HG02870 (cell line): ENCODE measurements around the gene TEN1.

Experiments
- ATAC-seq: cut with Tn5 transposase; IDR thresholded peaks from one replicate; pipeline ENCODE4 v1.9.1; 2021; ENCODE audit warnings: mild to moderate bottlenecking, moderate library complexity; ENCODE audit not compliant: unreplicated experiment

Gene TEN1

DNA sequence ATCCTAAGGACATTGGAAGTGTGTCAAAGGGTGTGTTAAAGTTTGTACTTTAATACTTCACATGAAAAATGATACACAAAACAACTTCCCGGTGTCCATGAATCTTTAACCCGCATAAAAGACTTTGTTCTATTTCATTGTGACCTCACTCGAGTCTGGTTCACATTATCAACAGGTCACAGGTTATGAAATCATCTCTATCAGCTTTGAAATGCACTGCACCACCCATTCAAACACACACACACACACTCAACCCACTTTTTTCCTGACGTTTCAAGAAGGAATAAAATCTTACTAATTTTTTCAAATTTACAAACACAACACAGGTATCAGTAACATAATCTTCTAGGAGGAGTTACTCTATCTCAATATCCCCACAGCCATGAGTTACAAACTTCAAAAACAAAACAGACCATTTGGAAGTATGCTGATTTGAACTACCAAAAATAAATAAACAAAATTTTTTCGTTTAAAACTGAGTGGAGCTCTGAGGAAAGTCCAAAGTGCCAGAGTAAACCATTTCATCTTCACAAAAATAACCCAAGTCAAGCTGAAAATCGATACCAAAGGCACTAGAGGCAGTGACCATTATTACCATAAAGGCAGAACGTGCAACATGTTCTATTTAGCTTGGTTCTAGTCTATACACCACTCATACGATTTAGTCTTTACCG is 2.7 kb upstream of the TEN1 start:
- no peak for ATAC-seq

GRCh38 chr17:75979705-75980187 is 706 bp downstream of the TEN1 start:
- ATAC-seq: peak; percentile 14

- no peak for ATAC-seq
Measured at GRCh38 chr17:75980188-75981018, 1.4 kb downstream of the TEN1 start.

DNA sequence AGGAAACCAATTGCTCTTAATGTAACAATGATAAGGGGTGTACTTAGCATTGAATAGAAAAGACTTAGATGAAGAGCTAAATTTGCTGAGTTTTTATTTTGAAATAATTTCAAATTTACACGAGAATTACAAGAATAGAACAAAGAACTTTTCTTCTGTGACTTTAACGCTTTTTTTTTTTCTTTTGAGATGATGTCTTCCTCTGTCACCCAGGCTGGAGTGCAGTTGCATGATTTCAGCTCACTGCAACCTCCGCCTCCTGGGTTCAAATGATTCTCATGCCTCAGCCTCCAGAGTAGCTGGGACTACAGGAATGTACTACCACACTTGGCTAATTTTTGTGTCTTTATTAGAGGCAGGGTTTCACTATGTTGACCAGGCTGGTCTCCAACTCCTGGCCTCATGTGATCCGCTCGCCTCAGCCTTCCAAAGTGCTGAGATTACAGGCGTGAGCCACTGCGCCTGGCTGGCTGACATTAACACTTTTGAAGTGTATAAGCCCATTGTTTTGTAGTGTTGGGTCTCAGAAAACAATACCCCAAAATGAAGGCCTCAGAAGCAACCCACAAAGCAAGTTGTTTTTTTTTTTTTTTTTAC is 2.1 kb downstream of the TEN1 start:
- no peak for ATAC-seq

DNA sequence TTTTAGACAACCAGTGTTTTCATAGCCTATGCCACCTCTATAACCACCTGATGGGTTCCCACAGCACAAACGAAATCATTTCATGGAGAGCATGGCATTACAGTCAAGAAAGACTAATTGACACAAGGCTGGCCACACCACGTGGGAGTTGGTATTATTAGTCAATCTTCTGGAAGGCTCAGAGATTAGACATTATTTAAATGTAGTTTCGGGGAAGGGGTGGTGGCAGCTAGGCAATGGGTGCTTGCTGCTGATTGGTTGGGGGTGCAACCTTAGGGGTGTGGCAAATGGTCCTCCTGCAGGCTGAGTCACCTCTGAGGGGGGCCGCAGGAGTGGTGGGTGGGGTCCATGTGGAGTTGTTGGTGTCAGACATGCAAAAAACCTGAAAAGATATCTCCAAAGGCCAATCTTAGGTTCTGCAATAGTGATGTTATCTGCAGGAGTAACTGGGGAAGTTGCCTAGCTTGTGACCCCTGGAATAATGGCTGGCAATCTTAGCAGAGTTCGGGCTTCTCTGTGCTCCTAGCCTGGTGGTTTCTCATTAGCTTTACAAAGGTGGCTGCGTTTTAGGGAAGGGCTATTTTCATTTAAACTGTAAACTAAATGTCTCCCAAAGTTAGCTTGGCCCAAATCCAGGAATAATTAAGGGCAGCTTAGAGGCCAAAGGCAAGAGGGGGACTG is 4.6 kb downstream of the TEN1 start:
- ATAC-seq: no peak

DNA sequence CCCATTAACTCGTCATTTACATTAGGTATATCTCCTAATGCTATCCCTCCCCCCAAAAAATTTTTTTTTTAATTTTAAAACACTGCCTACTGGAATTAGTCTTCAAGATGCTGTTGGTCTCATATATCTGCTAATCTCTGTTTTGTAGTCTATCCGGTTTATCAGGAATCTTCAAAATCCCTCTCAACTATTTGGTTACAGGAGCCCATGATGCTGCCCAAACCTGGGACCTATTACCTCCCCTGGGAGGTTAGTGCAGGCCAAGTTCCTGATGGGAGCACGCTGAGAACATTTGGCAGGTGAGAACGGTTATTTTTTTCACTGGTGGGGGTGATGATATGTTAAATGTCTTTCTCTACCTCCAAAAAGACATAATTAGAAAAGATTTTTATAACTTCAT is 6.9 kb downstream of the TEN1 start:
- ATAC-seq: no peak

DNA sequence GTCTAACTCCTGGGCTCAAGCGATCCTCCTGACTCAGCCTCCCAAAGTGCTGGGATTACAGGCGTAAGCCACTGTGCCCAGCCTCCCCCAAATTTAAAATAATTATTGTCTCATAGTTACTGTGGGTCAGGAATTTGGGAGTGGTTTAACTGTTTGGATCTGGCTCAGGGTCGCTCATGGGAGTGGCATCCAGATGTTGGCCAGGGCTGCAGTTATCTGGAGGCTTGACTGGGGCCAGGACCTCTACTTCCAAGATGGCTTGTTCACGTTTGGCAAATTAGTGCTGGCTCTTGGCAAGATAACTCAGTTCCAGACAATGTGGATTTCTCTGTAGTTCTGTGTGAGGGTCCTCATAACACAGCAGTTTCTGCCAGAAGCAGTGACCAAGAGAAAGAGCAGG is 8.0 kb downstream of the TEN1 start:
- no peak for ATAC-seq

DNA sequence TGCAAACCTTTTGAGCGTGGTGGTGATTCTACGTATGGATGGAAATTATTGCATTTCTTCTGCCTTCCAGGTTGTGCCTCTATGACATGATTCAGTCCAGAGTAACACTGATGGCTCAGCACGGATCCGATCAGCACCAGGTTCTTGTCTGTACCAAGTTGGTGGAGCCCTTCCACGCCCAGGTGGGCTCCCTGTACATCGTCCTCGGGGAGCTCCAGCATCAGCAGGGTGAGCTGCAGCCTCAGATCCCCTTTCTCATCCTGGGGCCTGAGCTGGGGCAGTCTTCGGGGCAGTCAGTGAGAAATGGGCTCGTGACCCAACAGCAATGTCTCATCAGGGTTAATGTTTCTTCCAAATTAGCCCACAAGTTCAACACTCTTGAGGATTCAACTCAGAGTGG is 12.4 kb downstream of the TEN1 start:
- no peak for ATAC-seq

DNA sequence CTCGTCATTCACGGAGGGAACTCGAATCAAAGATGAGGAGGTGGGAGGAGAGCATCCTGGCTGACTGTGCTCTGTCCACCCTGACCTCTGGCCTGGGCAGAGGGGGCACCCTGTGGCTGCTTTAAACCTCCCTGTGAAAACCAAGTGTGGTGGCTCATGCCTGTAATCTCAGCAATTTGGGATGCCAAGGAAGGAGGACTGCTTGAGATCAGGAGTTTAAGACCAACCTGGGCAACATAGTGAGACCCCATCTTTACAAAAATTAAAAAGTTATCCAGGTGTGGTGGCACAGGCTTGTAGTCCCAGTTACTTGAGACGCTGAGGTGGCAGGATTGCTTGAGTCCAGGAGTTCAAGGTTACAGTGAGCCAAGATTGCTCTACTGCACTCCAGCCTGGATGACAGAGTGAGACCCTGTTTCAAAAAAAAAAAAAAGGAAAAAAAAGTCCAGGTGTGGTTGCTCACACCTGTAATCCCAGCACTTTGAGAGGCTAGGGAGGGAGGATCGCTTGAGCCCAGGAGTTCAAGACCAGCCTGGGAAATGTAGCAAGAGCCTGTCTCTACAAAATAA is 15.8 kb downstream of the TEN1 start:
- ATAC-seq: no peak

DNA sequence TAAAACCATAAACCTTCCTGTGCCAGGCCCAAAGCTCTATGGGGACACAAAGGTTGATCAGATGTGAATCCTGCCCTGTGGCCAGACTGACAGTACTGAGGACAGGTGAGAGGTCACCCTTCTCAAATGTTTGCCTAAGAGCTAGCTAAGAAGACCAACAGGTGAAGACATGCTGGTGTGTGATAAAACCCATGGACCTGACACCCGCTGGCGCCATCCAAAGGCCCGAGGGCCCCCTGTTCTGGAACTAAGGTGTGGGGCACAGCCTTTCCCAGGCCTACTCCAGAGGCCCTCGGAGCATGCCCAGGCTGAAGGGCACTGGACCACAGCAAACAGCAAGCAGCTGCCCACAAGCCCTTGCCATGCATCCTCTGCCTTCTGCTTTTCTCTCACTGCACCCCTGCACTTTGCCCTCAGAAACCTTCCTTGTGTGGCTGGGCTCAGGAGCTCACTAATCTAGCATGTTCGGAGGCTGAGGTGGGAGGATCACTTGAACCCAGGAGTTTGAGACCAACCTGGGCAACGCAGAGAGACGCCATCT is 16.4 kb downstream of the TEN1 start:
- ATAC-seq: no peak

DNA sequence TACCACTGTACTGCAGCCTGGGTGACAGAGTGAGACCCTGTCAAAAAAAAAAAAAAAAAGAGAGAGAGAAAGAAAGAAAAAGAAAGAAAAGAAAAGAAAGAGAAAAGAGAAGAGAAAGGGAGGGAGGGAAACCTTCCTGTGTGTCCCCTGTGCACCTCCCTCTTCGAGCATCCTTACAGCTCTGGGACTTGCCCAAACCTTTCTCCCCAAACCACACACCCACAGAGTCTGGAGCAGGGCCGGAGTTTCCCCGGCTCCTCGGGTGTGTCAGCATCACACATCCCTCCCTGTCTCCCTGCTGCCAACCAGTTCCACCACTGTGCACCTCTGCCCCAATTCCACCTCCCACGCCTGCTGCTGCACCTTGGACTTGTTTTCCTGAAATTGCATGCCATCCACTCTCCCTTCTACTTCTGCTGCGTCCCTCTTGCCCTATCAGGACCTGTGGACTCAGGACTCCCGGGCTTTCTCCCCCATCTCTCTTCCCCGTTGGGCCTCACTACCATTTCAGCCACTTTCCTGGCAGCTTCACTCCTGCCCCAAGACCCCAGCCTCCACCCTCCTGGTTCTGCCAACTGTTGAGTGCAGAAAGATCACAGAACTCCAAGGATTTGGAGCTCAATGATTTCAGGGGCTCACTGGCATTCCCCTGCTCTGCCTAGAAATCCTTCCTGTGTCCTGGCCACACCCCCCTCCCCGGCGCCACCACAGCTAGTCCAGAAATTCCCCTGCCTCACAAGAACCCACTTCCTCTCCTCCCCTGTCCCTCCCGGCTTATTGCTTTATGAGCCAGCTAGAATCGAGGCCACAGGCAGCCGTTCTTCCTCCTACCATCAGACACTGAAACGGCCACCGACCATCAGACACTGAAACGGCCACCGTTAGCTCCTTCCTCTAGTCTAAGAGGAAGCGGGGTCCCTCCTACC is 17.9 kb downstream of the TEN1 start:
- ATAC-seq: no peak

DNA sequence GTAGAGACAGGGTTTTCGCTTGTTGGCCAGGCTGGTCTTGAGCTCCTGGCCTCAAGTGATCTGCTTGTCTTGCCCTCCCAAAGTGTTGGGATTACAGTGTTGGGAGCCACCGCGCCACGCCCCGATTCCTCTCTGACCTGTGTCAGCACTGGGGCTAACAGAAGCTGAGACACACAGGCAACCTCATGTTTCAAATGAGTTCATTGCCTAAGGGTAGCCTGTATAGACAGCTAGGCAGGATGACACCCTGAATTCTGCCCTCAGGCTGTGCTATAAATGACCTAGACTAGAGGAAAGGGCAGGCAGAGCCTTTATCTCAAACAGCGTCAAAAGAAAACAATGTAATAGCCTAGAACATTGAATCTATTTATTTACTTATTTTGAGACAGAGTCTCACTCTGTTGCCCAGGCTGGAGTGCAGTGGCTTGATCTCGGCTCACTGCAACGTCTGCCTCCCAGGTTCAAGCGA is 19.3 kb downstream of the TEN1 start:
- no peak for ATAC-seq

GRCh38 chr17:76000016-76000754 is 21.1 kb downstream of the TEN1 start:
- no peak for ATAC-seq

DNA sequence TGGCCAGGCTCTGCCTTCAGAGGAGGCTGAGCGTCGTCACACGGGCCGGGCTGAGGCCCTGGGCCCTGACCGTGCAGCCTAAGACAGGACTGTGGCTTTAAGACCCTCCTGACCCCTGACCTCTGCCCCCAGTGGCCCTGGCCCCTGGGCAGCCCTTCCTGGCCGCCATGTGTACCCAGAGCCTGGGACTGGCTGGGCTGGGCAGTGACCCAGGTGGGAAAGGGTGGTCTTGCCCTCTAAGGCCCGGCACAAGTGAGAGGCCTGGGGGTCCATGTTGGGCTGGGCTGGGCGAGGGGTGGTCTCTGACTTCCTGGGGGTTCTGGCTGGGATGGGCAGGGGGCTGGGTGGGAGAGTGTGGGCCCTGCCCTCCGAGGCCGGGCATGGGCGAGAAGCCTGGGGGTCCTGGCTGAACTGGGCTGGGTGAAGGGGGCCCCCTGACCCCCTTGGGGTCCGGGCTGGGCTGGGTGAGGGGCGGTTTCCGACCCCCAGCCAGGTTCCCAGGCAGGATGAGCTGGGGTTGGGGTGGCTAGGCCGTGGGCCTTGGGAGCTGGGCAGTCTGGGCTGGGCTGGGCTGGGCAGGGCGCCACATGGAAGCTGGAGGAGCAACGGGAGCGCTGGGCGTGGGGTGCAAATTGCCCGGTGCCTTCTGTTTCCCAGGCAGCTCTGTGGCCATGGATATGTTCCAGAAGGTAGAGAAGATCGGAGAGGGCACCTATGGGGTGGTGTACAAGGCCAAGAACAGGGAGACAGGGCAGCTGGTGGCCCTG is 21.9 kb downstream of the TEN1 start, which contains the start of gene CDK3:
Gene CDK3 (plus strand): TSS at position 101 of the 767 bp plus-strand sequence. CDS start 571 bp downstream, at position 672.
- no peak for ATAC-seq

DNA sequence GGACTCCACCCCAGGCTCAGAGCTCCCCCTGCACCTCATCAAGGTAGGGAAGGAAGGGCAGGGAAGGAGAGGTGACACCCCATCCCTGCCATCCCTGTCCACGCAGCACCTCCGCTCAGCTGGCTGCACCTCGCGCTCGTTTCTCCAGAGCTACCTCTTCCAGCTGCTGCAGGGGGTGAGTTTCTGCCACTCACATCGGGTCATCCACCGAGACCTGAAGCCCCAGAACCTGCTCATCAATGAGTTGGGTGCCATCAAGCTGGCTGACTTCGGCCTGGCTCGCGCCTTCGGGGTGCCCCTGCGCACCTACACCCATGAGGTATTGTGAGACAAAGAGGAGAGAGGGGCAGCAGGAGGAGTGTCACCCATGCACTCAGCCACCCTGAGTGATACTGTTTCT is 23.1 kb downstream of the TEN1 start:
- ATAC-seq: no peak

DNA sequence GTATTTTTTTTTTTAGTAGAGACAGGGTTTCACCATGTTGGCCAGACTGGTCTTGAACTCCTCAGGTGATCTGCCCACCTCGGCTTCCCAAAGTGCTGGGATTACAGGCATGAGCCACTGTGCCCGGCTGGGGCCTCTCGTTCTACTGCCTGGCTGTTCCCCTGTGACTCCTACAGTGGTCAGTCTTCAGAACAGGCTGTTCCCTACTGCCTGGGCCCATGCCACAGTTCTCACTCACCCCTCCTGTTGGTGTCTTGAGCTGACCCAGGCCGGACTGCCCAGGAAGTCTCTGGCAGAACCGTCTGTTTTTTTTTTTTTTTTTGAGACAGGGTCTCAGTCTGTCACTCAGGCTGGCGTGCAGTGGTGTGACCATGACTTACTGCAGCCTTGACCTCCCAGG is 24.9 kb downstream of the TEN1 start:
- ATAC-seq: no peak

GRCh38 chr17:76004750-76005262 is 25.8 kb downstream of the TEN1 start:
- no peak for ATAC-seq
